CD14-positive monocyte (primary cell): ENCODE data around the gene SNRPN. TPM values are rescaled to one million over a fixed set of nuclear protein-coding genes. Genes with fewer than 3 reads are reported as not detected.
"Not testable (repeated sequence)": the region's sequence is repeated elsewhere in the genome, so short reads cannot be mapped to it uniquely, and the experiment has no call there.

Source experiments
- DNase-seq, 3 donors: peaks; one replicate each; pipeline ENCODE4 v3.0.0-alpha.2; 2011 to 2022
- H2AFZ ChIP-seq: 2 replicates; pipeline ENCODE4 v1.6.0; 2012; ENCODE audit warnings: mild to moderate bottlenecking, low read depth, low read length, inconsistent platforms; ENCODE audit not compliant: insufficient read depth, poor library complexity, severe bottlenecking
- H3K27ac ChIP-seq, 2 donors: 1 replicate in 1 of 2; 2 replicates in 1 of 2; pipeline ENCODE4 v1.5.1; 2012 to 2013; ENCODE audit warnings: low read length in 2 of 2, control low read depth in 1 of 2, inconsistent platforms in 1 of 2, low read depth in 1 of 2, mild to moderate bottlenecking in 1 of 2
- H3K27me3 ChIP-seq, 2 donors: one replicate each; pipeline versions ENCODE4 v1.6.0 to v1.6.1; 2011 to 2013; ENCODE audit warnings: low read length in 2 of 2; ENCODE audit not compliant: control insufficient read depth in 2 of 2, insufficient read depth in 2 of 2
- H3K36me3 ChIP-seq, 2 donors: replicated peaks in 1 of 2; 1 replicate in 1 of 2; 2 replicates in 1 of 2; pipeline versions ENCODE4 v1.5.1 to v1.6.1; 2012 to 2013; ENCODE audit warnings: low read length in 2 of 2, control low read depth in 1 of 2, inconsistent platforms in 1 of 2, mild to moderate bottlenecking in 1 of 2; ENCODE audit not compliant: insufficient read depth in 2 of 2, control insufficient read depth in 1 of 2
- H3K4me1 ChIP-seq, 2 donors: 1 replicate in 1 of 2; 2 replicates in 1 of 2; pipeline versions ENCODE4 v1.5.1 to v1.6.1; 2012 to 2013; ENCODE audit warnings: low read length in 2 of 2, control low read depth in 1 of 2, inconsistent platforms in 1 of 2, mild to moderate bottlenecking in 1 of 2, moderate library complexity in 1 of 2; ENCODE audit not compliant: insufficient read depth in 2 of 2, control insufficient read depth in 1 of 2
- H3K4me2 ChIP-seq: replicated peaks from 2 replicates; pipeline ENCODE3; 2012; ENCODE audit warnings: low read length, moderate library complexity, mild to moderate bottlenecking; ENCODE audit not compliant: poor library complexity, severe bottlenecking; ENCODE audit errors: extremely low read depth
- H3K4me3 ChIP-seq, 3 experiments: fragments of 200-600 bp in 1 of 3; sonication (generic) in 1 of 3; replicated peaks in 1 of 3; 1 replicate in 2 of 3; 2 replicates in 1 of 3; pipeline ENCODE4 v1.5.1; 2011 to 2013; ENCODE audit warnings: low read length in 3 of 3, mild to moderate bottlenecking in 3 of 3, control low read depth in 2 of 3, low read depth in 2 of 3, inconsistent platforms in 1 of 3, moderate library complexity in 1 of 3
- H3K79me2 ChIP-seq: 2 replicates; pipeline ENCODE4 v1.6.0; 2012; ENCODE audit warnings: mild to moderate bottlenecking, control low read depth, inconsistent platforms, low read length, moderate library complexity; ENCODE audit not compliant: insufficient read depth
- H3K9ac ChIP-seq: 2 replicates; pipeline ENCODE4 v1.6.0; 2017; ENCODE audit warnings: low read length, mild to moderate bottlenecking; ENCODE audit not compliant: insufficient read depth, poor library complexity, severe bottlenecking
- H3K9me3 ChIP-seq, 2 donors: replicated peaks in 1 of 2; 1 replicate in 1 of 2; 2 replicates in 1 of 2; pipeline versions ENCODE4 v1.5.1 to v1.6.1; 2012 to 2013; ENCODE audit warnings: low read length in 2 of 2, control low read depth in 1 of 2; ENCODE audit not compliant: control insufficient read depth in 1 of 2, insufficient read depth in 1 of 2
- H4K20me1 ChIP-seq: 2 replicates; pipeline ENCODE4 v1.6.0; 2012; ENCODE audit warnings: mild to moderate bottlenecking, low read length, control low read depth, moderate library complexity; ENCODE audit not compliant: insufficient read depth
- H3K27ac Mint-ChIP-seq, 7 donors: one replicate each; pipeline ENCODE4 v1.8.0; 2020; ENCODE audit warnings: mild to moderate bottlenecking in 7 of 7, mixed read lengths in 7 of 7, moderate library complexity in 6 of 7, inconsistent platforms in 2 of 7
- H3K27me3 Mint-ChIP-seq, 3 donors: one replicate each; pipeline ENCODE4 v1.8.0; 2021 to 2022; ENCODE audit warnings: low read depth in 3 of 3, mild to moderate bottlenecking in 3 of 3, mixed read lengths in 3 of 3, moderate library complexity in 3 of 3, inconsistent platforms in 1 of 3
- H3K36me3 Mint-ChIP-seq, 2 donors: one replicate each; pipeline ENCODE4 v1.8.0; 2020; ENCODE audit warnings: mixed read lengths in 2 of 2, inconsistent platforms in 1 of 2, mild to moderate bottlenecking in 1 of 2
- H3K4me1 Mint-ChIP-seq: one replicate; pipeline ENCODE4 v1.8.0; 2020; ENCODE audit warnings: mild to moderate bottlenecking, mixed read lengths
- H3K4me3 Mint-ChIP-seq, 2 donors: one replicate each; pipeline ENCODE4 v1.8.0; 2020; ENCODE audit warnings: mild to moderate bottlenecking in 2 of 2, mixed read lengths in 2 of 2, moderate library complexity in 1 of 2
- H3K9me3 Mint-ChIP-seq, 7 donors: one replicate each; pipeline ENCODE4 v1.8.0; 2020 to 2022; ENCODE audit warnings: mixed read lengths in 7 of 7, mild to moderate bottlenecking in 6 of 7, moderate library complexity in 6 of 7, inconsistent platforms in 2 of 7
- CTCF ChIP-seq: fragments of 200-600 bp; IDR thresholded peaks from one replicate; pipeline ENCODE4 v1.8.0; 2022; ENCODE audit warnings: antibody characterized with exemption, mild to moderate bottlenecking
- WGBS: methylation state at CpG from one replicate; pipeline ENCODE4 v1.1.5; 2013; ENCODE audit warnings: missing lambda C conversion rate; ENCODE audit not compliant: insufficient coverage; 5-methylcytosine and 5-hydroxymethylcytosine counted together
- intact Hi-C, 2 donors: fragments of 100-400 bp; cut with micrococcal nuclease; formaldehyde crosslinking; loops; one replicate each; pipeline versions ENCODE4 v1.15.0 to v1.15.1; 2023
- polyA plus RNA-seq, 3 donors: library from polyadenylated mRNA; depleted of rRNA in 1 of 3; unstranded in 2 of 3; stranded (reverse) in 1 of 3; fragments of 300-500 nt in 2 of 3; fragments of >200 nt in 1 of 3; fragmentation: Illumina TruSeq in 2 of 3; gene quantifications; 1 replicate in 2 of 3; 2 replicates in 1 of 3; pipeline ENCODE4 v1.2.3, GENCODE V29; 2012 to 2021

Gene SNRPN
- polyA plus RNA-seq, 3 donors: 12.6 to 46.1 (median 43.9) TPM

- DNase-seq: no peak
- no peaks in the 10 kb centered on the region for H3K4me1 ChIP-seq
- intact Hi-C loops: no loop called here
- H3K9ac ChIP-seq: no peak overlapping the region
- peaks cover 32 to 41% of the 10 kb centered on the region in 2 donors for H3K9me3 ChIP-seq
- WGBS: 95% methylated on average over 8 of the region's 14 CpGs
- Mint-ChIP-seq H3K9me3 (peaks cover 21 to 48% (median 36%) of the 10 kb centered on the region in 7 donors), H3K27me3 (peaks cover 0 to 2% (median 1%) of the 10 kb centered on the region in 3 donors), H3K36me3 (no peaks in the 10 kb centered on the region), H3K27ac (no peak overlapping the region), H3K4me1 (no peaks in the 10 kb centered on the region), H3K4me3 (no peak overlapping the region)
- TF ChIP-seq CTCF: no peak
- no peaks in the 10 kb centered on the region for H3K79me2 ChIP-seq
- no peaks in the 10 kb centered on the region for H3K36me3 ChIP-seq
- H2AFZ ChIP-seq: no peak overlapping the region
- no peaks in the 10 kb centered on the region for H3K27me3 ChIP-seq
- H3K4me2 ChIP-seq: no peak overlapping the region
- no peaks in the 10 kb centered on the region for H4K20me1 ChIP-seq
- H3K4me3 ChIP-seq: no peak overlapping the region
- H3K27ac ChIP-seq: no peak overlapping the region
These were observed 37.4 kb upstream of the SNRPN start for GRCh38 chr15:24917431-24917830.

- no peaks in the 10 kb centered on the region for H3K4me1 ChIP-seq
- no peaks in the 10 kb centered on the region for H3K36me3 ChIP-seq
- H3K4me3 ChIP-seq: no peak overlapping the region
- DNase-seq: no peak
- H3K27me3 Mint-ChIP-seq: peaks cover 1 to 2% (median 1%) of the 10 kb centered on the region in 3 donors
- no peak overlapping the region for H2AFZ ChIP-seq
- no peaks in the 10 kb centered on the region for H3K36me3 Mint-ChIP-seq
- no peaks in the 10 kb centered on the region for H4K20me1 ChIP-seq
- H3K79me2 ChIP-seq: no peaks in the 10 kb centered on the region
- 70% methylated on average over 2 of the region's 2 CpGs for WGBS
- no peaks in the 10 kb centered on the region for H3K27me3 ChIP-seq
- no peak overlapping the region for H3K4me3 Mint-ChIP-seq
- H3K4me1 Mint-ChIP-seq: no peaks in the 10 kb centered on the region
- no peak overlapping the region for H3K4me2 ChIP-seq
- H3K27ac ChIP-seq: no peak overlapping the region
- H3K9ac ChIP-seq: no peak overlapping the region
- no peak for TF ChIP-seq CTCF
- H3K27ac Mint-ChIP-seq: no peak overlapping the region
- intact Hi-C loops: no loop called here
- peaks cover 19 to 38% (median 32%) of the 10 kb centered on the region in 7 donors for H3K9me3 Mint-ChIP-seq
- peaks cover 22 to 25% of the 10 kb centered on the region in 2 donors for H3K9me3 ChIP-seq
These were observed 35.3 kb upstream of the SNRPN start for GRCh38 chr15:24919446-24919845.

- H3K36me3 ChIP-seq, H3K4me1 Mint-ChIP-seq, H3K27ac Mint-ChIP-seq, H3K4me1 ChIP-seq, H3K27ac ChIP-seq, H3K27me3 ChIP-seq, H4K20me1 ChIP-seq, H3K4me3 ChIP-seq, H2AFZ ChIP-seq, DNase-seq, H3K4me2 ChIP-seq, H3K79me2 ChIP-seq, H3K27me3 Mint-ChIP-seq, H3K4me3 Mint-ChIP-seq, H3K9ac ChIP-seq, H3K36me3 Mint-ChIP-seq: not testable (repeated sequence)
- intact Hi-C loops: loop anchor here in 1 of 2 donors (10.0 kb wide), 2 partner anchors 58 to 62 kb away; no protein-coding TSS in a partner anchor
- WGBS: no CpG with 5 or more reads among the region's 6 CpGs
- peaks cover 20 to 27% of the 10 kb centered on the region in 2 donors for H3K9me3 ChIP-seq
- H3K9me3 Mint-ChIP-seq: peaks cover 10 to 29% (median 23%) of the 10 kb centered on the region in 7 donors
These were observed 32.0 kb upstream of the SNRPN start for GRCh38 chr15:24922781-24923180.
